ENCODE data around the gene FAR2.

FAR2 gene

DNA sequence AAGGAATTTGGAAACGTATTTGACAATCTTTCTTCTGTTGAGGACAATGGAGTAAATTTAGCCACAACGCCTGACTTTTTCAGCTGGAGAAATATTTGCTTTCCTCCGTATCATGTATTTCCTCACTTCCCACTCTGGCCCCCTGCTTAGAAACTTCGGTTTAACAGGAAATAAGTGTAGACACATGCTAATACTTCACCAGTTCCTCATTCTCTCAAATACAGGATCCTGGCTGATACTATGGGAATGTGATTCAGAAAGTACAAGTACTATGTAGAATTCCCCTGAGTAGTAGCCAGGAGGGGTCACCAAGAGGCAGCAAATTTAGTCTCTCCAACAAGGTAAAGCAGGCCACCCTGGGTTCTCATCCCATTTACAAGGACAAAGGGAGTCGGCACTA, 58.0 kb downstream of the FAR2 start:
- no peak overlapping the region for H3K27ac ChIP-seq
- TF ChIP-seq, protein P1, sequence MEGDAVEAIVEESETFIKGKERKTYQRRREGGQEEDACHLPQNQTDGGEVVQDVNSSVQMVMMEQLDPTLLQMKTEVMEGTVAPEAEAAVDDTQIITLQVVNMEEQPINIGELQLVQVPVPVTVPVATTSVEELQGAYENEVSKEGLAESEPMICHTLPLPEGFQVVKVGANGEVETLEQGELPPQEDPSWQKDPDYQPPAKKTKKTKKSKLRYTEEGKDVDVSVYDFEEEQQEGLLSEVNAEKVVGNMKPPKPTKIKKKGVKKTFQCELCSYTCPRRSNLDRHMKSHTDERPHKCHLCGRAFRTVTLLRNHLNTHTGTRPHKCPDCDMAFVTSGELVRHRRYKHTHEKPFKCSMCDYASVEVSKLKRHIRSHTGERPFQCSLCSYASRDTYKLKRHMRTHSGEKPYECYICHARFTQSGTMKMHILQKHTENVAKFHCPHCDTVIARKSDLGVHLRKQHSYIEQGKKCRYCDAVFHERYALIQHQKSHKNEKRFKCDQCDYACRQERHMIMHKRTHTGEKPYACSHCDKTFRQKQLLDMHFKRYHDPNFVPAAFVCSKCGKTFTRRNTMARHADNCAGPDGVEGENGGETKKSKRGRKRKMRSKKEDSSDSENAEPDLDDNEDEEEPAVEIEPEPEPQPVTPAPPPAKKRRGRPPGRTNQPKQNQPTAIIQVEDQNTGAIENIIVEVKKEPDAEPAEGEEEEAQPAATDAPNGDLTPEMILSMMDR (IDR thresholded peaks at IDR 0.05), result no peak
- no peak for TF ChIP-seq ZFX (IDR thresholded peaks at IDR 0.05; ENCODE audit: borderline replicate concordance)

DNA sequence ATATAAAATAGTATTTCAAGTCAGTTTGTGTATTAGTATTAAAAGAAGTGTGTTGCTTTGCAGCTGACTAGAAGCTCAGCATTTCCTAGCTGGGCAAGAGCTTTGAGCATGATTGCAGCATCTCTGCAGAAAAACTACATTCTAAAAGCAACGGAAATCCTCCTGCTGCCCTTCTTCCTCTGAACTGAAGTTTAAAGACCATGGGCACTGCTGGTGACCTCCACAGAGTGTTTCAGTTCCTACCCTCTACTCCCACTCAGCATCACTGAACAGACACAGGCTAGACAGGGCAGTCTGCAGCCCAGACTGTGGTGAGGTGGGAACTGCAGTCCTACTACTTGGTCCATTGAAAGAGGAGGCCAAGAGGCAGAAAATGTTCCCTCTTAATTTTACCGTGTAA, 59.0 kb downstream of the FAR2 start:
- H3K27ac ChIP-seq, result no peak overlapping the region

DNA sequence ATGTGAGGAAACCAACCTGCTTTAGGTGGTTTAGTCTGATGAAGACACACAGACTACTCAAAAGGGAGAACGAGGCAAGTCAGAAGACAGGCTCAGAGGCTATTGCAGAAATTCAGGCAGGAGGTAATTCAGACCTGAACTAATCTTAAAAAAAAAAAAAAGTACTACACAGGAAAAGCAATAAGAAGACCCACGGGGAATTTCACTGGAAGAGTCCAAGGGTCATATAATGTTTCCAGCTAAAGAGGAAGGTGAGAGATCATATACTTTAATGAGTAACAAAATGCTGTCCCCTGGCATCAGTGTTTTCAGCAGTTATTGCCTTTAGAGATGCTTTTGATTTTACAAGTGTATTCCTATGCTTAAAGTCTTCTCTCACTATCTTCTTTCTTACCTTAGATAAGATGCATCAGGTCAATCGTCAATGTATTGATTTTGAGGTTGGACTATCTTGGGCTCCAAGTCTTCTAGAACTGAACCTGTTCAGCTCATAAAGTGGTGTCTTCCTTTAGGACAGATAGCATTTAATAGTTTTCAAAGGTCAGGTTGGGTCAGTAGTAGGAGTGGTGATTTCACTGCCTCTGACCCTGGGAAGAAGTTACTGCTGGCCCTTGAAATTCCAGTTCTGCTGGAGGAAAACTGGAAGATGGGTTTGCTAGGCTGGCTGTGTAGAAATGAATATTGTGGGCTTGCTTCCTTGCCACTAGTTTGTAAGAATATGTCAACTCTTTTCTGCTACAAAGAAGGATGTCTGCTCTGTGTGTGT, 60.0 kb downstream of the FAR2 start:
- H3K27ac ChIP-seq, result no peak overlapping the region
- TF ChIP-seq, protein P1 (IDR thresholded peaks at IDR 0.05), result no peak
- no peak for TF ChIP-seq ZFX (IDR thresholded peaks at IDR 0.05; ENCODE audit: borderline replicate concordance)

More for the DNA sequence above, 59.0 kb downstream of the FAR2 start:
- TF ChIP-seq, protein P1 (IDR thresholded peaks at IDR 0.05), result no peak
- no peak for TF ChIP-seq ZFX (IDR thresholded peaks at IDR 0.05; ENCODE audit: borderline replicate concordance)

DNA sequence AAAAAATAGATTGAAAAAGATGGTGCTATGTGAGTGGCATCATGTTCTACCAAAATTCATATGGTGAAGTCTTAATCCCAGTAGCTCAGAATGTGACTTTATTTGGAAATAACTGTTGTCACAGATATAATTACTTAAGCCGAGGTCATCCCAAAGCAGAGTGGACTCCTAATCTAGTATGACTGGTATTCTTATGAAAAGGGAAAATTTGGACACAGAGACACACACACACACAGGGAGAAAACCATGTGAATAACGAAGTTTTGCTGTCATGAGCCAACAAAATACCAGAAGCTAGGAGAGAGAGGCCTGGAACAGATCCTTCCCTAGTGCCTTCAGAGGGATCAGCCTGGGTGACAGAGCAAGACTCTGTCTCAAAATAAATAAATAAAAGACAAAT, 62.6 kb downstream of the FAR2 start:
- TF ChIP-seq ZFX (IDR thresholded peaks at IDR 0.05; ENCODE audit: borderline replicate concordance), result no peak
- TF ChIP-seq, protein P1 (IDR thresholded peaks at IDR 0.05), result no peak
- no peak overlapping the region for H3K27ac ChIP-seq

DNA sequence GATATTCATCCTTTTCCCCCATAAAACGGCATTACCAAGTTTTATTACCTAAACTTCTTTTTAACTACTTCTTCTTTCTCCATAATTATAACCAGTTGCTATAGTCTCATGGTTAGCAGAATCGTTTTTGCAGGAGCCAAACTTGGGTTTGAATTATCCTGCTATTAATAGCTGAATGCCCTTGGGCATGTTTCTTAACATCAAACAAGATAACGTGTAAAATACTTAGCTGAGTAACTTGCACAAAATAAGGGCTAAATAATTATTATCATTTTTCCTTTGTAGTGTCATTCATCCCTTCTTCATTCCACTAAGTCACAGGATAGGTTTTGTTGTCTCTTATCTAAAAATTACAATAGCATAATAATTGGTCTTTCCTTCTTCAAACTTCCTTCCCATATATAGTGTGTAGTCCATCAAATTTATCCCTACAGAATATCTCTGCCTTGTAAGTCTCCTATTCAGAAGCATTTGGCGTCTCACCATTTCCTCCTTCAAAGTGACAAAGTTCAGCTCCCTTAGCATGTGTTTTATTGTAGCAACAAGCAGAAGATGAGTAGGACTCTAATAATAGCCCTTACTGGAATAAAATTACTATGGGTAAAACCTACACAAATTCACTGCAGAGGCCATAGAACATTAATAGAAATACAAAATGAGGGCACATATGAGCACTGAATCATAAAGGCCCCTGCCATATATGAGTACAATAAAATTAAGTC, 63.8 kb downstream of the FAR2 start:
- H3K27ac ChIP-seq, result no peak overlapping the region
- TF ChIP-seq ZFX (IDR thresholded peaks at IDR 0.05; ENCODE audit: borderline replicate concordance), result no peak
- TF ChIP-seq, protein P1 (IDR thresholded peaks at IDR 0.05), result no peak

DNA sequence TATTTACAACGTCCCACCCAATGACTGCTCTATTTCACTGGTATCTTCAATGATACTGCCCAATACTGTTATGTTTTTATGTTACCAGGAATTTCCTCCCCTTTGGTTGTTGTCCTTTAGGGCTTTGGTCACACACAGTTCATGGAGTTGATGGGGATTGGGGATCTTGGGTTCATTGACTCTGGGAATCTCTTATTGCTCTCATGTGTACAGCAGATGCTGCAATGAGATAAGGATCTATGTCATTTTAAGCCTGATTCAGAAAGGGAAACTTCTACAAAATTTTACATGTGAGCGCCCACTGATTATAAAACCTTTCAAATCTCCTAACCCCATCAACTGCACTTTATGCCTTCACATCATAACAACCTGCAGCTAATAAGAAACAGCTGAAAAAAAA, 67.2 kb downstream of the FAR2 start:
- TF ChIP-seq ZFX (IDR thresholded peaks at IDR 0.05; ENCODE audit: borderline replicate concordance), result no peak
- TF ChIP-seq, protein P1 (IDR thresholded peaks at IDR 0.05), result no peak
- H3K27ac ChIP-seq, result no peak overlapping the region
